Activated CD8-positive, alpha-beta memory T cell treated with anti-CD3 and anti-CD28 coated beads, Interleukin-2, amount 50 U/mL, for 4 hours (primary cell): ENCODE measurements around the gene DNAJB8.

Experiments
- DNase-seq: peaks from one replicate; pipeline ENCODE4 v3.0.0-alpha.2; 2020

DNAJB8 gene

GRCh38 chr3:128463771-128464170 lies 2.9 kb downstream of the DNAJB8 start:
- DNase-seq, result no peak

GRCh38 chr3:128463354-128463753 lies 3.3 kb downstream of the DNAJB8 start:
- no peak for DNase-seq

GRCh38 chr3:128462931-128463330 lies 3.8 kb downstream of the DNAJB8 start:
- DNase-seq, result no peak

GRCh38 chr3:128462341-128462910 lies 4.3 kb downstream of the DNAJB8 start:
- DNase-seq, result no peak

- no peak for DNase-seq
These were observed 5.0 kb downstream of the DNAJB8 start for GRCh38 chr3:128461731-128462130.

- no peak for DNase-seq
These were observed 7.2 kb downstream of the DNAJB8 start for GRCh38 chr3:128459461-128459820.

GRCh38 chr3:128458746-128459460 lies 7.8 kb downstream of the DNAJB8 start:
- no peak for DNase-seq

GRCh38 chr3:128457937-128458336 lies 8.8 kb downstream of the DNAJB8 start:
- DNase-seq, result no peak

GRCh38 chr3:128456776-128457715 lies 9.6 kb downstream of the DNAJB8 start:
- no peak for DNase-seq

- DNase-seq, result no peak
These were observed 10.6 kb downstream of the DNAJB8 start for GRCh38 chr3:128455786-128456748.

GRCh38 chr3:128455116-128455515 lies 11.6 kb downstream of the DNAJB8 start:
- no peak for DNase-seq

- DNase-seq, result no peak
These were observed 12.4 kb downstream of the DNAJB8 start for GRCh38 chr3:128454310-128454618.

GRCh38 chr3:128453501-128454309 lies 13.0 kb downstream of the DNAJB8 start:
- no peak for DNase-seq

- no peak for DNase-seq
These were observed 13.9 kb downstream of the DNAJB8 start for GRCh38 chr3:128452678-128453275.

- no peak for DNase-seq
These were observed 14.6 kb downstream of the DNAJB8 start for GRCh38 chr3:128452120-128452519.

- no peak for DNase-seq
These were observed 17.5 kb downstream of the DNAJB8 start for GRCh38 chr3:128449111-128449638.

GRCh38 chr3:128448491-128448890 lies 18.2 kb downstream of the DNAJB8 start:
- DNase-seq, result no peak

- no peak for DNase-seq
These were observed 19.1 kb downstream of the DNAJB8 start for GRCh38 chr3:128447561-128448013.

GRCh38 chr3:128446821-128447220 lies 19.9 kb downstream of the DNAJB8 start:
- DNase-seq, result no peak

GRCh38 chr3:128445357-128445756 lies 21.3 kb downstream of the DNAJB8 start:
- DNase-seq, result no peak

- no peak for DNase-seq
These were observed 22.9 kb downstream of the DNAJB8 start for GRCh38 chr3:128443771-128444170.
